NCI-H2029 treated with DMSO at 0.1 percent for 48 hours (cell line): ENCODE data around the gene TMA7.
A peak's percentile ranks its signal among the peaks of the same experiment; 100 is the strongest.
"Not testable (repeated sequence)": the region's sequence is repeated elsewhere in the genome, so short reads cannot be mapped to it uniquely, and the experiment has no call there.

ENCODE experiments used
- DNase-seq: peaks from one replicate; lab custom pipeline; 2025; lab: John Stamatoyannopoulos, UW

TMA7 gene

GRCh38 chr3:48439820-48440589 is at the start of gene TMA7, which contains the start of gene CCDC51:
Gene TMA7 (plus strand): TSS chr3:48440257. CDS start chr3:48440297, 40 bp downstream.
Gene CCDC51 (minus strand): TSS chr3:48440119. CDS start chr3:48435128, 4,991 bp downstream.
- peak; percentile 90 for DNase-seq

GRCh38 chr3:48394391-48394790 is 45.7 kb upstream of the TMA7 start:
- no peak for DNase-seq

GRCh38 chr3:48395714-48396113 is 44.3 kb upstream of the TMA7 start:
- DNase-seq: no peak

DNA sequence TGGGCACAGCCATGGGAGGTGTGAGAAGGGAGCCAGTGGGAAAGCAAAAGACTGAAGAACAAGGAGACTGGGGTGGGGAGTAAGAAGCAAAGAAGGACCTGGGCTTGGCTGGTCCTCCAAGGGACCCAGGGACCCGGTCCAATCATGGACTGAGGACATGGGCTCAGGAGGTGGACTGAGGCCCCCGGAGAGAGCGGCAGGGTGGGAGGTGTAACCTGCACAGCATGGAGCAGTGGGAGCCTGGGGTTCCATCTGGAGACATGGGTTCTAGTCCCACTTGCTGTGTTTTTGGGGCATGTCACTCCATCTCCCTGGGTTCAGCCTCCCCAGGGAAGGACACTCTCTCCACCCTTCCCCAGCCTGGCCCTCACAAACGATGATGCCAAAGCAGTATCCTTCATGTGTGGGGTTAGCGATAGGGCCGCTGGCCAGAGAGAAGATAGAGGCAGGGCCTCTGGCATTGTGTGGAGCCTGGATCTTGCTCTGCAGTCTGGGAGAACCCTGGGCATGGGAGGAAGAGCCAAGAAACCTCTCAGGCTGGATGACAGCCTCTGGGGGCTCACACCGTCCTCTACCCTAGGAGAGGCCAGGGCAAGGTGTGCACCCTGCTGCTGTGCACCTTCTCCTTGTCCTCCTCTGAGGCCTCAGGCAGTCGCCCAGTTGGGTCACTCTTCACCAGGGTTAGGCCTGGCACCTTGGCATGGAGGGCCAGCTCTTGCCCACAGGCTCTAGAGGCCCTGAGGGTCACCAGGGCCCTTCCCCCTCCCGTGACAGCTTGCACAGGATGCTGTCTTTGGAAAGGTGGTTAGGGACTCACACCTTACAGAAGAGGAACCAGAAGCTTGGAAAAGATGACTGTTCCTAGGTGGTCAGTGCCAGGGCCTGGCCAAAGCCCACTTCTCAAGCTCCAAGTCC is 42.0 kb upstream of the TMA7 start:
- no peak for DNase-seq

DNA sequence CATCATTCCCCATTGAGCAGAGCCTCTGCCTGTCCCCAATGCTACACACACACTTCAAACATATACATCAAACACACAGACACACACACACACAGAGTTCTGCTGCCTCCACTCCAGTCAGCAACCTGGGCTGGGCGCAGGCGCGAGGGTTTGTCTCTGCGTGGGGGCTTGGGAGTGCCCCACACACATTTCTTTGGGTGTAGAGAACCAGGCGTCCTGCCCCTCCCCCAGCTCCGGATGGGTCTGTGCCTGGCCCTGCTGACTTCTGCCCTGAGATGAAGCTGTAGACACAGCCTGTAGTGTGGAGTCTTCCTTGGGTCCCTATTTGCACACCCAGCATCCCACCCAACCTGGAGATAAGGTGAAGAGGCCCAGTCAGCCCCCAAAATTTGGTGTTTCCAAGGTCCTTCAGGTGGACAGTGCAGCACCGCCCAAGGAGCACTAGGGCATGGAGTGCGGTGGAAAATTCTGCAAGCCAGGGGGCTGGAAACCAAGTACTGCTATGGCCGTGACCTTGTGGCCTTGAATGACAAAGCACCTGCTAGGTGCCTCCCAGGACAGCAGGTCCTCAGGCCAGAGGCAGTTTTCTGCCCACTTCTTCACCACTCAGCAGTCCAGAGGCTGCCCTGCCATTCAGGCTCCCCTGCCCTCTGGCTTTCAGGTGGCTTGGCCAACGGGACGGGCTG is 41.2 kb upstream of the TMA7 start:
- no peak for DNase-seq

DNA sequence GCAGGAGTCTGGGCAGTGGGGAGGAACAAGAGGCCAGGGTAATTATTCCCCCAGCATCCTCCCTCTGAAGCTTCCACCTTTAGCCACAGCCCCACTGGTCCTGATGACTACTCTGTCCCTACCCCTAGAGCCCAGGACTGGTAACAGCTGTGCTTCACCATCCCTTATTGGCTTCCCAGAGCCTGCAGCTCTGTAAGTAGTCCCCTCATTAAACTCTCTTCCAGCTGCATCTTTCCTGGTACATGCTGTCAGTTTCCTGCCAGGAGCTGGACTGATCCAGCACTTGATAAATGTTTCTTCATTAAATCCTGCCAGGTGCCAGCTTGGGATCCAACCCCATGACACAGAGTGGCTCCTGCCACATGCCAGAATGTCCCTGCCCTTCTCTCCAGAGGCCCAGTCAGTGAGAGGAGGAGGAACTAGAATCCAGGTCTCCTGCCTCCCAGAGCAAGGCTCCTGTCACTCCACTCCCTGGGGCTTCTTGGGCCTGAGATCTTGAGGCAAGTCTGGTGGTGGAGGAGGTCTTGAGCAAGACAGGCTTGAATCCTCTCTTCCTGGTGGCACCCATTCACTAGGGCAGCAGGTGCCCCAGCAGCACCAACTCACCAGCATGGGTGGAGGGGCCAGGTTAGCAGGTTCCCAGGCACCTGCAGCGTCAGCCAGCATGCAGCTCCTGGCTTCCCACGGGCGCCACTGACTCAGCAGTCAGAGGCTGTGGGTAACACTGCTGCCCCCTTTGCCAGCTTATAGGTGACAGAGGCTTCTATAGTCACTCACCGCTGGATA is 40.5 kb upstream of the TMA7 start:
- no peak for DNase-seq

- peak; percentile 28 for DNase-seq
Observed at GRCh38 chr3:48400824-48401433, 39.1 kb upstream of the TMA7 start.

DNA sequence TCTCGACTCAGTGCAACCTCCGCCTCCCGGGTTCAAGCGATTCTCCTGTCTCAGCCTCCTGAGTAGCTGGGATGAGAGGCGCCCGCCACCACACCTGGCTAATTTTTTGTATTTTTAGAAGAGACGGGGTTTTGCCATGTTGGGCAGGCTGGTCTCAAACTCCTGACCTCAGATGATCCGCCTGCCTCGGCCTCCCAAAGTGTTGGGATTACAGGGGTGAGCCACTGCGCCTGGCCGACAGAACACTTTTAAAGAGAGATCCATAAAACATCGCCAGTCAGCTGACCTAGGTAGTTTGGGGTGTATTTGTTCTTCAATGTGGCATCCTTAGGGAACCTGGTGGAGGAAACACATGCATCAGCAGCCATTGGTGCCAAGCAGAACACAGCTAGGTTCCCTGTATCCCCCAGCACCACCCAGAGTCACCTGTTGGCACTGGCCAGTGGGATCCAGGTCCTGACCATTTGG is 38.6 kb upstream of the TMA7 start:
- not testable (repeated sequence) for DNase-seq

DNA sequence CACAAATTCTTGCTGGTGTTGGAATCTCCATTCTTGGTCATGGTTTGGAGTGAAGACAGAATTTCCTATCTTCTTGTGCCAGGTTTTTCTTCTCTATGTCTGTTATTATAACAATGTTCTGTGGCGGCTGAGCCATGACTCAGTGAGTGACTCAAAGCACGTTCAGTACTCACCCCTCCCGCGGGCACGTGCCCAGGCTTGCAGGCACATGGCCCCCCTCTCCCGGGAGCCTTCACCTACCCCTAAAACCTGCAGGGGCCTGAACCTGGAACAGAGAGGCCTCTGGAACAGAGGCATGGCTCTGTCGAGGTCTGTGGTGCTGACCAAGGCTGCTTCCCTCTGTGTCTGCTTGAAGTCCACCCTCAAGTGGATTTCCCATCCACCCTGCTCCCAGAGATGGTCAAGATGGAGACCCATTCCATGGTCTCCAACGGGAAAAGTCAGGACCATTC is 37.8 kb upstream of the TMA7 start:
- DNase-seq: no peak

DNA sequence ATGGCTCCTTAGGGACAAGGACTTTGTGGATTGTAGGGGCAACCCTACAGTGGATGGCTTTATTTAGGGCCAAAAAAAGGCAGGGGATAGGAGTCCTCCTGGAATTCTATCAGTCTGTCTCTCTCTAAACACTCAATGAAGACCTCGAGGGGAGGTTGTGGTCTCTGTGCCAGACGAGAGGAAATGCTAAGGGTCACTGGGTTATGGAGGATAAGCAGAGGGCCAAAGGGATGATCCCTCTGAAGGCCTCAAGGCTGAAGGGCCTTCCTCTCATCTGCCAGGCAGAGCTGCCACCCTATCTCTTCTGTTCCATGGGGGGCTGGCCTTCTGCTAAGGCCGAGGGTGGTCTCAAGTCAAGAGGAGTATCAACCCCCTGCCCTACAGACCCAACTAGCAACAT is 37.1 kb upstream of the TMA7 start:
- no peak for DNase-seq

DNA sequence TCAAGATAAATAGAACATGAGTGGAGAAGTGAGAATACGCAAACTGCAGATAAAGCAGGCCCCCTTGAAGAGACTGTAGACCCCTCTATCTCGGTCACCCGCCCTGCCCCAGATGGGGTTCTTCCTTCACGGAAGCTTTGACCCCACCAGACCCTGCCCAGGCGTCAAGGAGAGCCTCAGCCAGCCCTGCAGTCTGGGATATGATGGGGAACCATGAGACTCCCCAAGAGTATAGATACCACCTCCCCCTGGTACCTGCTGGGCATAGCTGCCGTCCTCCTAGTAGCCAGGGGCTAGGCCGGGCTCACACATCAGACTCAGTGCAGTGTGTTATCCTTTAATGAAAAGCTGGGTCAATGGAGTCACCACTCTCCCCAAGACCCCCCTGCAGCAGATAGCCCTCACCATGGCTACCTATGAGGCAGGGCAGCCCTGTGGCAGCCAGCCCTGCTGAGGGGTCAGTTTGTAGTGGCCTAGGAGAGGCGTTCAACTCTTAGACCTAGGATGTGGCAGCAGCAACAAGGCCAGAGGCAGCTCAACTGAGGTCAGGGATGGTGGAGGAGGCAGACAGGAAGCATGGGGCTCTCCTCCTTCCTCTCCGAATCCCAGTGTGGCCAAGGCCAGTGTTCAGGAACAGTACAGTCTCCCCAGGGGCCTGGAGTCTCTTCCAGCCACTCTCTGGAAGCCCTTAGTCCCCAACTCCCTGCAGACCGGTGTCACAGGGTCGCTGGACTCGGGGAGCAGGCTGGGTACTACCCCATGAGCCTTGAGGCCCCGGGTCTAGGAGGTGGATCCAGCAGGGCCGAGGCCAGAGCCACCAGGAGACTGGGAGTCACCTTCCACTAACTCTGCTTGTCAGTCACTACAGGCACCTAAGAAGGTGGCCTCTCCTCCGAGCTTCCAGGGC is 36.3 kb upstream of the TMA7 start:
- no peak for DNase-seq

DNA sequence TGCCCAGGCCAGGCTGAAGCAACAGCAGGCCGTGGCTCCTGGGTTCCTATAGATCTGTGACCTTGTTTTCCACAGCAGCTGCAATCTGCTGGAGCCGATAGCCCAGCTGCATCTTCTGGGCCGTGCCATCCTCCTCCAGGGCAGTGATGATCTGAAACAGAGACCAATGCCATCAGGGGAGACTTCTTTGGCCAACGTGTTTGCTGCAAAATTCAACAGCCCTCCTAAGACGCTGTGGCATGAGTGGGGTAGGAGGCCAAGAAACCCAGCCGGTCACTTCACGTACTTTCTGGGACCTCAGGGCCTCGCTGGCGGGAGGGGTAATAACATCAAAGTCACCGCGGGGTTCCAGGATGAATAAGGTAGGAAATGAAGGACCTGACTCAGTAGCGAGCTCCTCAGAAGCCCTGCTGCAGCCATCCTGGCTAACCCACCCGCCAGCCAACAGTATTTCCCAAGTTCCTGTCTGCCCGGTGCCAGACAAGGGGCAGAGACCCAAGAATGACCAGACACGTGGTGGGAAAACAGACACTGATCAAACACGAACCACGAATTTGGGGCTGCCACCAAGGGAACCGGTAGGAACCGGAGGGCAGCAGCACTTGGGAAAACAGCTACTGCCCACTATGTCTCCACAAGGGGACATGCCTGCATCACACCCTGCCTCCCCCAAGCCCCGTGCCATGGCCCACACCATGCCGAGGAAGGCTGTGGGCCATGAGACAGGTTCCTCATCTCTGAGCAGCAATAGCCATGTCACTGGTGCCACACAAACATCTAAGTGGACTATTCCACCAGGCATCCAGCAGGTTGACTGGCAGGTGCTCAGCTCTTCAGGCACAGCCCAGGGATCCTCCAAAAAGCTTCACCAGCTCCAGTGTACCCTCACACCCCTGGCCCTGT is 35.4 kb upstream of the TMA7 start:
- no peak for DNase-seq

DNA sequence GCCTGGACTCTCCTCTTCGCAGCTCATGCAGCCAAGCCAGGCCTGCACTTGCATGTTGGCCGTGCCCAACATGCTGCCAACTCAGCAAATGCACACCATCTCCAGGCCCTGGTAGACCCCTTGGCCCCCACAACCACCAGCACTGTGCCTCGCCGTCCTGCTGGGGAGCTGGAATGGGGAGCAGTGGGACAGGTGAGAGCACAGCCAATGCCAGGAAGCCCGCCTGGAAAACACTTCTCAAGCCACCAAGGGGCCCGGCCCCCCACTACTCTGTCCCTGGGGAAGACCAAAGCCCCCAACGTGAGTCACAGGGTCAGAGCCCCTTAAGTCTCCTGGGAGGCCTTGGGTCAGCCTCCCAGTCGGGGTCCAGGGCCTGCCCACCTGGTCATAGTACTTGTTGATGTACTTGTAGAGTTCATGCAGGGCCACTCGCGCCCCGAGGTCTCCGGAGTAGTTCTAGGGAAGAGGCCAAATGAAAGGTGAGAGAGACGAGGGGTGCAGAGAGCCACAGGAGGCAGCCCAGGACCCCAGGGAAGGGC is 34.6 kb upstream of the TMA7 start:
- no peak for DNase-seq

GRCh38 chr3:48405971-48406370 is 34.1 kb upstream of the TMA7 start:
- DNase-seq: no peak

DNA sequence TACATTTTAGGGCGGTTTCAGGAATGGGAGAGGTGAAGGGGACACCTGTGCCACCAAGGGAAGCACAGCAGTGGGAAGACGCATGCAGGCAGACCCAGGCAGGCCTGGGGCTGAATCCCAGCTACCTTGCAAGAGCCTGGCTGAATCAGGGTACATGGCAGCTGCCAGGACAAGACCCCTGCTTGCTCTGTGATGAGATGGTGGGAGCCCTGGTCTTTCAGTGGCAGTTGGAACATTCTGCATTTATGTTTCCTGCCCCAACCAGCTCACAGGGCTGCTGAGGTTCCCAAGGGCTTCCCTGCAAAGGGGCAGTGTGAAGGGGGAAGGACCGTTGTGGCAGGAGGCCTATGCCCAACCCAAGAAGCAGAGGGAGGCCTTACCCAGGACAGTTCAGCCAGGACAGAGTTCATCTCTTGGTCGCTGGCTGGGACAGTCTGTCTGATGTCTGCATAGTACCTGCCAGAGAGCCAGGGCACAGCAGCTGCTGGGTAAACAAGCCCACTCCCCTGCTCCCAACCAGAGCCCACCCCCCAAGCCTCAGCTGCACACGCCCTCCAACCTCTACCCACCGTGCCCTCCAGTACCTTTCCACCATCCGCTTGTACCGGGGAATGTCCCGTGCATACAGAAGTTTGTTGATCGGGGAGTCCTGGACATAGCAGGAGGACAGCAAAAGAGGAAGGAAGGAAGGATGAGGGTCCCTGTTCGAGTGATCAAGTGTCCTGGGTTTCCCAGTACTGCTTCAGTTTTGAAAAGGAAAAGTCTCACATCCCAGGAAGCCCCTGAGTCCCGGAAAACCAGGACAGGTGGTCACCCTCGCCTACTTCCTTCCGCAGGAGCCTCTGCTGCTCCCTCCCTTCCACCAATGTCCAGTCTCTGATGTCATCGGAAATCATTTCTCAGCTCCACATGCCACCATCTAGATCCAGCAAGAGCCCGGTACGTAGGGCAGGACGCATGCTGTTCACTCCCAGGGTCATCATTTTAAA is 33.3 kb upstream of the TMA7 start:
- DNase-seq: no peak

- DNase-seq: no peak
Observed at GRCh38 chr3:48407542-48408099, 32.4 kb upstream of the TMA7 start.

GRCh38 chr3:48408823-48409281 is 31.2 kb upstream of the TMA7 start:
- DNase-seq: no peak
